WTC11 (cell line): Measurements from ENCODE around the gene KSR1.

ENCODE experiments used
- ATF1 ChIP-seq: sonication (generic); formaldehyde crosslinking; IDR thresholded peaks from 2 replicates; pipeline ENCODE4 v1.8.1; 2023; ENCODE audit warnings: mild to moderate bottlenecking, moderate library complexity, missing genetic modification reagents
- ETV6 ChIP-seq: sonication (generic); formaldehyde crosslinking; IDR thresholded peaks from 2 replicates; pipeline ENCODE4 v1.8.1; 2022; ENCODE audit warnings: mild to moderate bottlenecking, missing genetic modification reagents
- HMGXB4 ChIP-seq: sonication (generic); formaldehyde crosslinking; IDR thresholded peaks from 2 replicates; pipeline ENCODE4 v1.8.1; 2023; ENCODE audit warnings: mild to moderate bottlenecking, moderate library complexity, missing genetic modification reagents
- MXD4 ChIP-seq: fragments of 250-450 bp; sonication (Bioruptor Pico); IDR thresholded peaks from 2 replicates; pipeline ENCODE4 v1.8.0; 2021; ENCODE audit warnings: mild to moderate bottlenecking, moderate library complexity, borderline replicate concordance
- PREB ChIP-seq: sonication (generic); formaldehyde crosslinking; IDR thresholded peaks from 2 replicates; pipeline ENCODE4 v1.8.1; 2022; ENCODE audit warnings: mild to moderate bottlenecking, missing genetic modification reagents, moderate library complexity, borderline replicate concordance
- SMAD4 ChIP-seq: sonication (generic); formaldehyde crosslinking; IDR thresholded peaks from 2 replicates; pipeline ENCODE4 v1.8.0; 2022; ENCODE audit warnings: mild to moderate bottlenecking, missing genetic modification reagents
- STAT6 ChIP-seq: sonication (generic); formaldehyde crosslinking; conservative IDR thresholded peaks from 2 replicates; pipeline ENCODE4 v1.8.1; 2023; ENCODE audit warnings: mild to moderate bottlenecking, low read depth, missing genetic modification reagents, moderate library complexity
- ZBTB21 ChIP-seq: sonication (generic); formaldehyde crosslinking; IDR thresholded peaks from 2 replicates; pipeline ENCODE4 v1.8.1; 2023; ENCODE audit warnings: mild to moderate bottlenecking, missing genetic modification reagents, borderline replicate concordance
- TF ChIP-seq, protein P1 (sequence below): fragments of 200-600 bp; IDR thresholded peaks from 2 replicates; pipeline ENCODE4 v1.8.0; 2022; ENCODE audit warnings: antibody characterized with exemption
- TF ChIP-seq, protein P2 (sequence below): sonication (generic); formaldehyde crosslinking; IDR thresholded peaks from 2 replicates; pipeline ENCODE4 v1.8.1; 2023; ENCODE audit warnings: mild to moderate bottlenecking, missing genetic modification reagents, moderate library complexity
- TF ChIP-seq, protein P3 (sequence below): sonication (generic); formaldehyde crosslinking; IDR thresholded peaks from 2 replicates; pipeline ENCODE4 v1.8.0; 2023; ENCODE audit warnings: missing genetic modification reagents
- TF ChIP-seq, protein P4 (sequence below): sonication (generic); formaldehyde crosslinking; IDR thresholded peaks from 2 replicates; pipeline ENCODE4 v1.8.0; 2022; ENCODE audit warnings: mild to moderate bottlenecking, missing genetic modification reagents
- TF ChIP-seq, protein P5 (sequence below): sonication (generic); formaldehyde crosslinking; IDR thresholded peaks from 2 replicates; pipeline ENCODE4 v1.8.0; 2022; ENCODE audit warnings: mild to moderate bottlenecking, missing genetic modification reagents

DNA sequence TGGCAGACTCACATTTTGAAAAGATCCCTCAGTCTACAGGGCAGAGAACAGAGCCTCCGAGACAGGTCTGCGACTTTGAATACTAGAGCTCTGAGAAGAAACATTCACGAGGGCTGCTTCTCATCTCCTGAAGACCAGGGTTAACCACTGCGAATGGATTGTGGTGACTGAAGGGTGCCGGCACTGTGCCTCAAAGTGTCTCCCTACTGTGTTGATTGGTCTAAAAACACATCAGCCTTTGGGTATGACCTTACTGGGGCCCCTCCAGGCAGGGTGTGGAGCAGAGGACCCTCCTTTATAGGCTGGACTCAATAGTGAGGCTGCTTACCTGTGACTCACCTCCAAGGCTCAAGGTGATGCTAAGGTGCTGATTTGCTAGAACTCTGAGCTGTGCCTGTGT, 172.1 kb downstream of the KSR1 start:
- TF ChIP-seq, protein P1, sequence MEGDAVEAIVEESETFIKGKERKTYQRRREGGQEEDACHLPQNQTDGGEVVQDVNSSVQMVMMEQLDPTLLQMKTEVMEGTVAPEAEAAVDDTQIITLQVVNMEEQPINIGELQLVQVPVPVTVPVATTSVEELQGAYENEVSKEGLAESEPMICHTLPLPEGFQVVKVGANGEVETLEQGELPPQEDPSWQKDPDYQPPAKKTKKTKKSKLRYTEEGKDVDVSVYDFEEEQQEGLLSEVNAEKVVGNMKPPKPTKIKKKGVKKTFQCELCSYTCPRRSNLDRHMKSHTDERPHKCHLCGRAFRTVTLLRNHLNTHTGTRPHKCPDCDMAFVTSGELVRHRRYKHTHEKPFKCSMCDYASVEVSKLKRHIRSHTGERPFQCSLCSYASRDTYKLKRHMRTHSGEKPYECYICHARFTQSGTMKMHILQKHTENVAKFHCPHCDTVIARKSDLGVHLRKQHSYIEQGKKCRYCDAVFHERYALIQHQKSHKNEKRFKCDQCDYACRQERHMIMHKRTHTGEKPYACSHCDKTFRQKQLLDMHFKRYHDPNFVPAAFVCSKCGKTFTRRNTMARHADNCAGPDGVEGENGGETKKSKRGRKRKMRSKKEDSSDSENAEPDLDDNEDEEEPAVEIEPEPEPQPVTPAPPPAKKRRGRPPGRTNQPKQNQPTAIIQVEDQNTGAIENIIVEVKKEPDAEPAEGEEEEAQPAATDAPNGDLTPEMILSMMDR = no peak
- TF ChIP-seq ETV6 (CRISPR knock-in tag) (no peak), STAT6 (no peak), ATF1 (CRISPR knock-in tag) (no peak), MXD4 (CRISPR knock-in tag) (no peak), HMGXB4 (no peak), PREB (CRISPR knock-in tag) (no peak), ZBTB21 (no peak), SMAD4 (CRISPR knock-in tag) (no peak)
- TF ChIP-seq, protein P2, sequence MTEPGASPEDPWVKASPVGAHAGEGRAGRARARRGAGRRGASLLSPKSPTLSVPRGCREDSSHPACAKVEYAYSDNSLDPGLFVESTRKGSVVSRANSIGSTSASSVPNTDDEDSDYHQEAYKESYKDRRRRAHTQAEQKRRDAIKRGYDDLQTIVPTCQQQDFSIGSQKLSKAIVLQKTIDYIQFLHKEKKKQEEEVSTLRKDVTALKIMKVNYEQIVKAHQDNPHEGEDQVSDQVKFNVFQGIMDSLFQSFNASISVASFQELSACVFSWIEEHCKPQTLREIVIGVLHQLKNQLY (CRISPR knock-in tag) = no peak
- TF ChIP-seq, protein P3, sequence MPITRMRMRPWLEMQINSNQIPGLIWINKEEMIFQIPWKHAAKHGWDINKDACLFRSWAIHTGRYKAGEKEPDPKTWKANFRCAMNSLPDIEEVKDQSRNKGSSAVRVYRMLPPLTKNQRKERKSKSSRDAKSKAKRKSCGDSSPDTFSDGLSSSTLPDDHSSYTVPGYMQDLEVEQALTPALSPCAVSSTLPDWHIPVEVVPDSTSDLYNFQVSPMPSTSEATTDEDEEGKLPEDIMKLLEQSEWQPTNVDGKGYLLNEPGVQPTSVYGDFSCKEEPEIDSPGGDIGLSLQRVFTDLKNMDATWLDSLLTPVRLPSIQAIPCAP (CRISPR knock-in tag) = no peak
- TF ChIP-seq, protein P4, sequence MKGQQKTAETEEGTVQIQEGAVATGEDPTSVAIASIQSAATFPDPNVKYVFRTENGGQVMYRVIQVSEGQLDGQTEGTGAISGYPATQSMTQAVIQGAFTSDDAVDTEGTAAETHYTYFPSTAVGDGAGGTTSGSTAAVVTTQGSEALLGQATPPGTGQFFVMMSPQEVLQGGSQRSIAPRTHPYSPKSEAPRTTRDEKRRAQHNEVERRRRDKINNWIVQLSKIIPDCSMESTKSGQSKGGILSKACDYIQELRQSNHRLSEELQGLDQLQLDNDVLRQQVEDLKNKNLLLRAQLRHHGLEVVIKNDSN (CRISPR knock-in tag) = no peak
- TF ChIP-seq, protein P5, sequence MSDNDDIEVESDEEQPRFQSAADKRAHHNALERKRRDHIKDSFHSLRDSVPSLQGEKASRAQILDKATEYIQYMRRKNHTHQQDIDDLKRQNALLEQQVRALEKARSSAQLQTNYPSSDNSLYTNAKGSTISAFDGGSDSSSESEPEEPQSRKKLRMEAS (CRISPR knock-in tag) = no peak
